Type B pancreatic cell (in vitro differentiated cells): ENCODE results near the gene CDT1. TPM values are rescaled to one million over a fixed set of nuclear protein-coding genes. Genes with fewer than 3 reads are reported as not detected.

Experiments used
- DNase-seq: peaks from one replicate; pipeline ENCODE4 v3.0.0; 2021; ENCODE audit warnings: mixed read lengths; ENCODE audit not compliant: unreplicated experiment; ENCODE audit errors: extremely low spot score
- H3K27ac Mint-ChIP-seq: 2 replicates; pipeline ENCODE4 v1.8.0; 2021; ENCODE audit warnings: mild to moderate bottlenecking, mixed read lengths
- H3K27me3 Mint-ChIP-seq: 2 replicates; pipeline ENCODE4 v1.8.0; 2021; ENCODE audit warnings: mixed read lengths
- H3K36me3 Mint-ChIP-seq: 2 replicates; pipeline ENCODE4 v1.8.0; 2021; ENCODE audit warnings: mixed read lengths
- H3K4me1 Mint-ChIP-seq: one replicate; pipeline ENCODE4 v1.8.0; 2021; ENCODE audit warnings: mixed read lengths; ENCODE audit not compliant: unreplicated experiment
- H3K4me3 Mint-ChIP-seq: 2 replicates; pipeline ENCODE4 v1.8.0; 2021; ENCODE audit warnings: mild to moderate bottlenecking, mixed read lengths
- H3K9me3 Mint-ChIP-seq: 2 replicates; pipeline ENCODE4 v1.8.0; 2021; ENCODE audit warnings: mixed read lengths
- CTCF ChIP-seq: fragments of 200-600 bp; sonication (generic); conservative IDR thresholded peaks from 2 replicates; pipeline ENCODE4 v1.5.0; 2021; ENCODE audit warnings: antibody characterized with exemption, mild to moderate bottlenecking
- total RNA-seq: library from RNA; stranded (reverse); gene quantifications from 2 replicates; pipeline ENCODE4 v1.2.1, GENCODE V29; 2021; ENCODE audit warnings: low replicate concordance

Gene CDT1
- total RNA-seq, 1 donor from 2014 or later, result 36.8 TPM

DNA sequence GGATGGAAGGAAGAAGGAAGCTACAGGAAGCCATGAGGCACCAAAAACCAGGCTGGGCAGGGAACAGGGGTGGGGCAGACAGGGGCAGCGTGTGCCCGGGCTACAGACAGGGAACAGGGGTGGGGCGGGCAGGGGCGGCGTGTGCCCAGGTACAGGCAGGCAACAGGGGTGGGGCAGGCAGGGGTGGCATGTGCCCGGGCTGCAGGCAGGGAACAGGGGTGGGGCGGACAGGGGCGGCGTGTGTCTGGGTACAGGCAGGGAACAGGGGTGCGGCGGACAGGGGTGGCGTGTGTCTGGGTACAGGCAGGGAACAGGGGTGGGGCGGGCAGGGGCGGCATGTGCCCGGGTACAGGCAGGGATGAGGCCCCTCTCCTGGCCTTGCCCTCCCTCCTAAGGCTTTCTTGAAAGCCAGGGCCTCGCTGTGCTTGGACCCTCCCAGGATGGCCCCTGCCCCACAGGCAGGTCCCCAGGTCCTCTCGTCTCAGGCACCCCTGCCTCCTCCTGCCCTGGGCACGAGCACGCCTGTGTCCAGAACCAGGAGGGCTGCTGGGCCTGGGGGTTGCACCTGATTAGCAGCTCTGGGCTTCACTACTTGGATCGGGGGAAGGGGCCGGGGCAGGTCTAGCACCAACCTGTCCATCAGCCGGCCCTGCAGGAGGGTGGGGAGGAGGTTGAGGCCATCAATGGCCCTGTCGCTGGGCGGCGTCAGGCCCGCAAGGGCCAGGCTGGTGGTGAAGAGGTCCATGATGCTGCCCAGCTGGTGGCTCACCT lies 22.7 kb downstream of the CDT1 start:
- Mint-ChIP-seq H3K9me3 (no peaks in the 10 kb centered on the region), H3K4me3 (no peak overlapping the region), H3K4me1 (no peaks in the 10 kb centered on the region), H3K36me3 (no peaks in the 10 kb centered on the region), H3K27ac (no peak overlapping the region), H3K27me3 (no peaks in the 10 kb centered on the region)
- no peak for TF ChIP-seq CTCF
- no peak for DNase-seq

DNA sequence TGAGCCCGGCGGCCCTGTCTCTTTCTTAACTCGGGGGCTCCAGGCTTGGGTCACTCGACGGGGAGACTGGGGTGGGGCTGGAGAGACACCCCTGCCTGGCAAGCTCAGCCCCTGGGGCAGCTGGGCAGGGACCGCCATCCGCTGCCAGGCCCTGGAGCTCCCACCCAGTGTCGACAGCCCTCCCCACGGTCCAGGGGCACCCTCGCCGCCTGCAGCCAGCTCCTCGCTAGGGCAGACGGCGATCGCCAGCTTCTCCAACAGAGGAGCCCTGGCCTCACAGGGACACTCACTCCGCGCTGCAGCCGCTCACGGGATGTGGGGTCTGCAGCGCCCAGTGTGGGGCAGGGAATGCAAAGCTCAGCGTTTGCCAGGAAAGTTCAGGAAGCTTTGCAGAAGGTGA lies 24.1 kb downstream of the CDT1 start:
- Mint-ChIP-seq H3K4me3 (no peak overlapping the region), H3K36me3 (no peaks in the 10 kb centered on the region), H3K27ac (no peak overlapping the region), H3K9me3 (no peaks in the 10 kb centered on the region), H3K4me1 (no peaks in the 10 kb centered on the region), H3K27me3 (no peaks in the 10 kb centered on the region)
- DNase-seq, result no peak
- no peak for TF ChIP-seq CTCF

DNA sequence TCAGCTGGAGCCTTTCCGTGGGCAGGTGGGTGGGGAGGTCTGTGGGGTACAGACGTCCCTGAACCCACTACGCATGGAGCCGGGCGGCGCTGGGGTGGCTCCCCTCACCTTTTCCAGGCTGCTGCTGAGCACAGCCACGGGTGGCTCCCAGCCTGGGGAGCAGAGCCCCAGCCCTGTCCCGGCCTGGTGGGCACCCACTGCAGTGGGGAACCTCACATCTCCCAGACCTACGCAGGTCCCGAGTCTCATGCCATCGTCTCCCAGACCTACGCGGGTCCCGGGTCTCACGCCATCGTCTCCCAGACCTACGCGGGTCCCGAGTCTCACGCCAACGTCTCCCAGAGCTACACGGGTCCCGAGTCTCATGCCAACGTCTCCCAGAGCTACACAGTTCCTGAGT lies 25.1 kb downstream of the CDT1 start:
- no peak overlapping the region for H3K4me3 Mint-ChIP-seq
- no peak for TF ChIP-seq CTCF
- DNase-seq, result no peak
- H3K9me3 Mint-ChIP-seq, result no peaks in the 10 kb centered on the region
- no peaks in the 10 kb centered on the region for H3K27me3 Mint-ChIP-seq
- H3K4me1 Mint-ChIP-seq, result no peaks in the 10 kb centered on the region
- H3K36me3 Mint-ChIP-seq, result no peaks in the 10 kb centered on the region
- H3K27ac Mint-ChIP-seq, result no peak overlapping the region

- Mint-ChIP-seq H3K4me3 (no peak overlapping the region), H3K4me1 (no peaks in the 10 kb centered on the region), H3K9me3 (no peaks in the 10 kb centered on the region), H3K27me3 (no peaks in the 10 kb centered on the region), H3K36me3 (no peaks in the 10 kb centered on the region), H3K27ac (no peak overlapping the region)
- DNase-seq, result no peak
- no peak for TF ChIP-seq CTCF
These were observed 26.7 kb downstream of the CDT1 start for GRCh38 chr16:88830258-88830657.

DNA sequence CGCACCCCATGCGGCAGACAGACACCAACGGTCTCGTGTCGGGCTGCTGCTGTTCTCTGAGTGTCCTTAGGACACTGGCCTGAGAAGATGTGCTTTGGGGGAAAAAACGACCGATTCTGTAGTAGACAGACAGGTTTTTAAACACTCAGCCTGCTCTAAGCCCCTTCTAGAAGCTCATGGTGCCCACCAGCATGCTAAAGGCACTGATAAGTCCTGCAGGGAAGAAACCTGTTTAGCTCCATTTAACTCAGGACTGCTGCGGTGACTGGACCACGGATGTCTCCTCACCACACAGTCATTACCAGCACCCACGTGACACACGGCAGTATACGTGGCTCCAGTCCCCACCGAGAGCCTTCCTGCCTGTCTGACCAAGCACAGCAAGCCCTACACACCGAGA lies 27.2 kb downstream of the CDT1 start:
- H3K9me3 Mint-ChIP-seq, result no peaks in the 10 kb centered on the region
- no peak overlapping the region for H3K27ac Mint-ChIP-seq
- H3K36me3 Mint-ChIP-seq, result no peaks in the 10 kb centered on the region
- no peak for DNase-seq
- no peaks in the 10 kb centered on the region for H3K4me1 Mint-ChIP-seq
- H3K4me3 Mint-ChIP-seq, result no peak overlapping the region
- no peaks in the 10 kb centered on the region for H3K27me3 Mint-ChIP-seq
- TF ChIP-seq CTCF, result no peak
